HG03135 (cell line): Measurements from ENCODE around the gene ACP7.
"Not testable (repeated sequence)": the region's sequence is repeated elsewhere in the genome, so short reads cannot be mapped to it uniquely, and the experiment has no call there.

Experiments
- ATAC-seq: cut with Tn5 transposase; IDR thresholded peaks from one replicate; pipeline ENCODE4 v1.9.1; 2021; ENCODE audit warnings: mild to moderate bottlenecking, moderate library complexity; ENCODE audit not compliant: unreplicated experiment

ACP7 gene

GRCh38 chr19:39077323-39077722, 6.8 kb upstream of the ACP7 start:
- no peak for ATAC-seq

GRCh38 chr19:39078436-39079200, 5.5 kb upstream of the ACP7 start:
- no peak for ATAC-seq

GRCh38 chr19:39080431-39080830, 3.7 kb upstream of the ACP7 start:
- no peak for ATAC-seq

GRCh38 chr19:39082167-39082566, 2.0 kb upstream of the ACP7 start:
- ATAC-seq, result no peak

GRCh38 chr19:39082745-39083598, 1.2 kb upstream of the ACP7 start:
- ATAC-seq, result no peak

- ATAC-seq, result no peak
These were observed 577 bp upstream of the ACP7 start for GRCh38 chr19:39083599-39083982.

GRCh38 chr19:39084732-39085080, 538 bp downstream of the ACP7 start:
- ATAC-seq, result no peak

- no peak for ATAC-seq
These were observed 1.2 kb downstream of the ACP7 start for GRCh38 chr19:39085392-39085791.

GRCh38 chr19:39086386-39086785, 2.2 kb downstream of the ACP7 start:
- ATAC-seq, result no peak

GRCh38 chr19:39087907-39088686, 3.9 kb downstream of the ACP7 start:
- ATAC-seq, result no peak

GRCh38 chr19:39090016-39090415, 5.8 kb downstream of the ACP7 start:
- not testable (repeated sequence) for ATAC-seq

- ATAC-seq, result no peak
These were observed 6.7 kb downstream of the ACP7 start for GRCh38 chr19:39090881-39091280.

GRCh38 chr19:39095799-39096540, 11.8 kb downstream of the ACP7 start:
- not testable (repeated sequence) for ATAC-seq

- ATAC-seq, result no peak
These were observed 13.1 kb downstream of the ACP7 start for GRCh38 chr19:39097299-39097698.

GRCh38 chr19:39097721-39098120, 13.6 kb downstream of the ACP7 start:
- no peak for ATAC-seq

- no peak for ATAC-seq
These were observed 14.4 kb downstream of the ACP7 start for GRCh38 chr19:39098365-39099269.

GRCh38 chr19:39099341-39099740, 15.2 kb downstream of the ACP7 start:
- no peak for ATAC-seq

- no peak for ATAC-seq
These were observed 16.5 kb downstream of the ACP7 start for GRCh38 chr19:39100500-39101166.

- no peak for ATAC-seq
These were observed 19.0 kb downstream of the ACP7 start for GRCh38 chr19:39103151-39103550.
